NB4 (cell line): ENCODE data around the gene PMEPA1.
A peak's percentile ranks its signal among the peaks of the same experiment; 100 is the strongest.

Source experiments
- DNase-seq: peaks from one replicate; pipeline ENCODE4 v3.0.0; 2010; ENCODE audit warnings: low read depth
- H3K4me3 ChIP-seq: one replicate; pipeline ENCODE4 v1.5.1; 2011; ENCODE audit warnings: mild to moderate bottlenecking, low read depth, low read length, moderate library complexity
- MYC ChIP-seq: IDR thresholded peaks from 2 replicates; pipeline ENCODE4 v1.6.1; 2011; ENCODE audit warnings: low read depth, low read length
- POLR2A ChIP-seq: IDR thresholded peaks from 2 replicates; pipeline ENCODE4 v1.6.1; 2011; ENCODE audit warnings: mild to moderate bottlenecking; ENCODE audit not compliant: insufficient read length; ENCODE audit errors: extremely low read depth
- TF ChIP-seq, protein P1 (sequence below): IDR thresholded peaks from one replicate; pipeline ENCODE4 v1.5.1; 2012; ENCODE audit warnings: low read depth, low read length
- TF ChIP-seq, protein P2 (sequence below): IDR thresholded peaks from 2 replicates; pipeline ENCODE4 v1.6.1; 2011; ENCODE audit warnings: low read depth, low read length

PMEPA1 gene

DNA sequence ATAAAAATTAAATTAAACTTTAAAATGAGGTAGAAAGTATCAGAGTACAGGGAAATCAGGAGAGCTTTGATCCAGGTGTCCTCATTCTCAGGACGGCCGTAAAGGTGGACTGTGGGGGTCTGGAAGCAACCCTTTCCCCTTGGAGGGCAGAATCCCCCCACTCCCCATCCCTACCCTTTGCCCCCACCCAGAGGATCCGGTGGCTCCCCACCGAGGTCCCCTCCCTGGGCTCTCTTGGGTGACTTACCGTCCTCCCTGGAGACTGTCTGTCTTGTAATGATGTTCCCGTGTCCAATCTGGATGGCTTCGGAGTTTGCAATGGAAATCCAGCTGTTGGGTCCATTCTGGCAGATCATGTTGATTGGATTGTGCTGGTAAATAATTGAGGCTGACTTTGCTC lies 96.9 kb downstream of the PMEPA1 start:
- H3K4me3 ChIP-seq = no peak overlapping the region
- no peak for DNase-seq
- TF ChIP-seq MYC = no peak
- TF ChIP-seq, protein P1, sequence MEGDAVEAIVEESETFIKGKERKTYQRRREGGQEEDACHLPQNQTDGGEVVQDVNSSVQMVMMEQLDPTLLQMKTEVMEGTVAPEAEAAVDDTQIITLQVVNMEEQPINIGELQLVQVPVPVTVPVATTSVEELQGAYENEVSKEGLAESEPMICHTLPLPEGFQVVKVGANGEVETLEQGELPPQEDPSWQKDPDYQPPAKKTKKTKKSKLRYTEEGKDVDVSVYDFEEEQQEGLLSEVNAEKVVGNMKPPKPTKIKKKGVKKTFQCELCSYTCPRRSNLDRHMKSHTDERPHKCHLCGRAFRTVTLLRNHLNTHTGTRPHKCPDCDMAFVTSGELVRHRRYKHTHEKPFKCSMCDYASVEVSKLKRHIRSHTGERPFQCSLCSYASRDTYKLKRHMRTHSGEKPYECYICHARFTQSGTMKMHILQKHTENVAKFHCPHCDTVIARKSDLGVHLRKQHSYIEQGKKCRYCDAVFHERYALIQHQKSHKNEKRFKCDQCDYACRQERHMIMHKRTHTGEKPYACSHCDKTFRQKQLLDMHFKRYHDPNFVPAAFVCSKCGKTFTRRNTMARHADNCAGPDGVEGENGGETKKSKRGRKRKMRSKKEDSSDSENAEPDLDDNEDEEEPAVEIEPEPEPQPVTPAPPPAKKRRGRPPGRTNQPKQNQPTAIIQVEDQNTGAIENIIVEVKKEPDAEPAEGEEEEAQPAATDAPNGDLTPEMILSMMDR = no peak
- no peak for TF ChIP-seq POLR2A
- TF ChIP-seq, protein P2, sequence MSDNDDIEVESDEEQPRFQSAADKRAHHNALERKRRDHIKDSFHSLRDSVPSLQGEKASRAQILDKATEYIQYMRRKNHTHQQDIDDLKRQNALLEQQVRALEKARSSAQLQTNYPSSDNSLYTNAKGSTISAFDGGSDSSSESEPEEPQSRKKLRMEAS = no peak

DNA sequence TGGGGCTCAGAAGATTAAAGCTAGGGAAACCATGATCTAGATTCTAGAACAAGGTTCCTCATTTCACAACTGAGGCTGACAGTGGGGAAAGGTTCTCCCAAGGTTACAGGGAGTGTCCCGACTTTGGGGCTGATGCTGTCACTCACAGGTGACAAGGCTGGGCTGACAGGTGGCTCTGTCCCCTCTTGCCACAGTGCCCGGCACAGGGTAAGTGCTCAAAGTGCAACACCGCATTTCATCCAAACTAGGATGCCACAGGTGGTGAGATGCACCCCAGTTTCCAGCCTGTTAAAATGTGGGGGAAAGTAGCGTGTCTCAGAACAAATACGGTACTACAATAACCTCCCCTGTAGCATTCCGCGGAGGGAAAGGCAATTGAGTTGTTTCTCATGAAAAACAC lies 97.4 kb downstream of the PMEPA1 start:
- no peak overlapping the region for H3K4me3 ChIP-seq
- TF ChIP-seq POLR2A (no peak), MYC (no peak)
- TF ChIP-seq, protein P1 = no peak
- TF ChIP-seq, protein P2 = no peak
- DNase-seq = no peak

DNA sequence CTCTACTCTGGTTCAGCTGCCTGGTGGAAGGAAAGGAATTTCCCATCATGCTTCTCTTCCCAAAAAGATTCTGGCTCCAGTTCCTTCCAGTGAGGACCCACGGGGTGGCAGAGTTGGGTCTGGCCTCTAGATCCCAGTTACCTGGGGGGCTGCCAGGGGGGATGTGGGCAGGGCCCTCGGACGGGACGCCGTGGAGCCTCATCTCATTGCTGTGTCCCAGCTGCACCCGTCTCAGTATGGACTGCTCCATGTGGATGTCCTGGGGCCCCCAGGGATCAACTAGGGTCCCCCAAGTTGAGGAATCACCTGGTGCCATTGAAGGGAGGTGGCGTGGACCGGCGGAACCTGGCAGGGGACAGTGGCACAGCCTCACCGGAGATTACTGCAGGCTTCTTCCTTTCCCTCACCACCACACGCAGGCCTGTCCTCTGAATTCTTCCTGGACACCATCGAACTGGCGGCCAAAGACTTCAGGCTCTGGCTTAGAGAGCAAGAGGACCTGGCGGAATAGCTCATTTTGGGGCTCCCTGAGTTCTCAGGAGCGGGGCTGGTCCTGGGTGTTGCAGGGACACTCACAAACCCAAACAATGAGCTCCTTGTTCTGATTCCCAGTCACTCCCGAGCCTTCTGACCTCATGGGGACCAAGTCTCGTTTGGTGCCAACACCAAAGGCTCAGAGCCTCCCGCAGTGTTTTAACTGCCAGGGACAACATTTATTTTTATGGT lies 98.1 kb downstream of the PMEPA1 start:
- no peak for DNase-seq
- TF ChIP-seq POLR2A (no peak), MYC (no peak)
- TF ChIP-seq, protein P1 = no peak
- TF ChIP-seq, protein P2 = no peak
- H3K4me3 ChIP-seq = no peak overlapping the region

DNA sequence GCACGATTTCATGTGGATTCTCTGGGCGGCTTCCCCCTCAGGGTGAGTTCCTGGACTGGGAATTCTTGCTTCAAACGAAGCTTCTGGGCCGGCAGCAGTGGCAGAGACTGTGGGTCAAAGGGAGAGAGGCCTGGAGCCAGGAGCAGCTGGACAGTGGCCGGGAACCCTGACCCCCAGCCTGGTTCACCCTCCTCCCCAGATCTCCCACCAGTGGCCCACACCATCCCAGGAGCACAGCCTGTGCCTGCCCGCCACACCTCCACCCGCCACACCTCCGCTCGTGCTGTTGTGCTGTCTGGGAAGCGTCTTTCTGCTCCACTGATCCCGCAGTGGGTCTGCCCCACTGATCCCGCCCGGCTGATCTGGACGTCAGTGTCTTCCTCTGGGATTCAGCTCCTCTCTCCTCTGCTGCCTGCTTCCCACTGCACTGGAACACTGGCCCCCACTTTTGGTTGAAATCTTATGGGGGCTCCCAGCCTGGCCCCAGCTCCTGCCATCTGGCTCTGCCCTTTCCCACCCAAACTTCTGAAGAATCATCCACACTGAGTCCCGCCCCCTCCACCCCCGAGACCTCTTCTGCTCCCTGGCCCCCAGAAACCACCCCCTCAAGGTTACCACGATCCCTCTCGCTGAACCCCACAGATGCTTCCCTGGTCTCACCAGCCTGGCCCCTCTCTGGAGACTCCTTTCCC lies 99.4 kb downstream of the PMEPA1 start:
- DNase-seq = no peak
- TF ChIP-seq MYC (no peak), POLR2A (no peak)
- TF ChIP-seq, protein P1 = no peak
- TF ChIP-seq, protein P2 = no peak
- H3K4me3 ChIP-seq = no peak overlapping the region

DNA sequence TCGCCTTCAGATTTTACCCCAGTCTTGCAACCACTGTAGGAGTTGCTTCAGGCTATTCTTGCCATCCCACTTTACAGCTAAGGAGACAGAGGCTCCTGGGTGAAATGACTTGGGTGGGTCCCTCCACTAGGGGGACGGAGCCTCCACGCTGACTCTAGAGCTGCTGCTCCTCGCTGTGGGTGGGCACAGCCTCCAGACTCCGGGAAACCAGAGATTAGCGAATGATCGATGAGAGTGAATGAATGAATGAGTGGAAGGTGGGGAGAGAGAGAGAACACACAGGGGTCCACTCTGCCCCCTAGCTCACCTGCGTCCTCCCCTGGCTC lies 100.0 kb downstream of the PMEPA1 start:
- no peak overlapping the region for H3K4me3 ChIP-seq
- DNase-seq = no peak
- TF ChIP-seq, protein P1 = peak; percentile 32
- TF ChIP-seq, protein P2 = no peak
- TF ChIP-seq POLR2A (no peak), MYC (no peak)
